Thyroid gland (tissue), 4 donors: ENCODE data around the gene PKHD1.

Experiments used
- CTCF ChIP-seq, 6 experiments: fragments of 200-600 bp in 3 of 6; fragments of 450-650 bp in 3 of 6; sonication (generic) in 3 of 6; IDR thresholded peaks; one replicate each; pipeline ENCODE4 v1.5.1; 2016 to 2019; ENCODE audit warnings: antibody characterized with exemption in 6 of 6, mild to moderate bottlenecking in 2 of 6, inconsistent platforms in 1 of 6, moderate library complexity in 1 of 6
- POLR2A ChIP-seq, 2 donors: fragments of 450-650 bp; IDR thresholded peaks; one replicate each; pipeline ENCODE4 v1.6.1; 2017; ENCODE audit warnings: antibody characterized with exemption in 2 of 2, mild to moderate bottlenecking in 2 of 2, moderate library complexity in 1 of 2

DNA sequence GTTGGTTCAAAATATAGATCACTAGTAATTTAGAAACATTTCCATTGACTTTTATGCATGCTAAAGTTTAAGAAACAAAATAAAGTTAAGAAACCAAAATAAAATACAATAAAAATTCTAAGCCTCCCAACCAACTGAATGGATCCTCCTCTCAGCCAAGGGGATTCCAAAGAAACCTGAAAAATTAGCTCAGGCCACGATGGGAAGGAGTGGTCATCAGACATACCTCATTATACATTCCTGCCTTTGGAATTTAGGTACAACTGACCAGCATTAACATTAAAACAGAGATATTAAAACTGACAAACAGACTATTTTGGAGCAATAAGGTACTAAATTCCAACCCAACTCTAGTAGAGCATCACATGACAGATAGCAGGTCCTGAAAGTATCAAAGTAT lies 275.2 kb downstream of the PKHD1 start:
- no peak for TF ChIP-seq CTCF (IDR thresholded peaks at IDR 0.05)
- TF ChIP-seq POLR2A (IDR thresholded peaks at IDR 0.05) = no peak
